GM08714 (cell line): Measurements from ENCODE around the gene LRP2.

Experiments used
- H3K4me3 ChIP-seq: fragments of 200-500 bp; sonication (Bioruptor generic); 2 replicates; pipeline ENCODE4 v1.5.1; 2014; ENCODE audit warnings: mild to moderate bottlenecking, low read length, inconsistent platforms
- ZNF274 ChIP-seq: IDR thresholded peaks from 2 replicates; pipeline ENCODE4 v1.6.1; 2012; ENCODE audit warnings: mild to moderate bottlenecking, low read depth, low read length

The LRP2 gene

DNA sequence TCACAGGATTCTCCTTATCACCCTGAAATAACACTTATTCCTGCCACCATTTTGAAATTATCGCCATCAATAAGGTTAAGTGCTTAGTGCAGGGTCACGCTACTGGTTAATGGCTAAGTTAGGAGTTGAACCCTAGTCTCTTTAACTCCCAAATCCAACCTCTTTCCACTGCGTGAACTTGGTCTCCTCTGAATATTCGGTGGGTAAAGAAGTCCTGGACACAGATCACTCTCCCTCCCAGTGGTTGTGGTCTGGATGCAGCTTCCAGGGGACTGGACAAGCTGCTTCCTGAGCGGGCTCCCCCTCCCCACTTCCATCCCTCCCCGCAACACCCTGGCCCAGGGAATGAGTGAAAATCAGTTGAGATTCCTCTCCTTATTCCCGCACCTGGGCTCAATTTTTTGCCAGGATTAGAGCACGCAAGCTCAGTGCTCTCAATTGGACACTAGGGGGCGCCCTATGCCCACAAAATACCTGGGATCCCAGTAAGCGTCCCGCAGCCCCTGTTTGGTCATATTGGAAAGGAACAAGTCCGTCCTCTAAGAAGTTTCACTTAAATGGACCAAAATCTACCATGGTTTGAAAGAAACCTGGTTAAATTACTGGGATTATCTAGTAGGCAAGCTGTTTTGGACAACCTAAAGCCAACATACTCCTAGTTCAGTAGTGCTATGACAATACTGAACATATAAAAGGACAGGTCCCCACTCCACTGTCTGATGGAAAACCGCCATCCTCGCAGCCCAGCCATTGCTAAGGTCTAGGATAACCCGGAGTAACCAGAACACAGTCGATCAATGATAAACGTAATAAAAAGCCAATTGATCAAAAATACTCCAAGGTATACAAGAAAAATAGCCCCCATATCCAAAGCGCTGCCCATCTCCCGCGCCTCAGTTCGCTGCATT is 252.6 kb downstream of the LRP2 start:
- no peak for TF ChIP-seq ZNF274
- no peak overlapping the region for H3K4me3 ChIP-seq

DNA sequence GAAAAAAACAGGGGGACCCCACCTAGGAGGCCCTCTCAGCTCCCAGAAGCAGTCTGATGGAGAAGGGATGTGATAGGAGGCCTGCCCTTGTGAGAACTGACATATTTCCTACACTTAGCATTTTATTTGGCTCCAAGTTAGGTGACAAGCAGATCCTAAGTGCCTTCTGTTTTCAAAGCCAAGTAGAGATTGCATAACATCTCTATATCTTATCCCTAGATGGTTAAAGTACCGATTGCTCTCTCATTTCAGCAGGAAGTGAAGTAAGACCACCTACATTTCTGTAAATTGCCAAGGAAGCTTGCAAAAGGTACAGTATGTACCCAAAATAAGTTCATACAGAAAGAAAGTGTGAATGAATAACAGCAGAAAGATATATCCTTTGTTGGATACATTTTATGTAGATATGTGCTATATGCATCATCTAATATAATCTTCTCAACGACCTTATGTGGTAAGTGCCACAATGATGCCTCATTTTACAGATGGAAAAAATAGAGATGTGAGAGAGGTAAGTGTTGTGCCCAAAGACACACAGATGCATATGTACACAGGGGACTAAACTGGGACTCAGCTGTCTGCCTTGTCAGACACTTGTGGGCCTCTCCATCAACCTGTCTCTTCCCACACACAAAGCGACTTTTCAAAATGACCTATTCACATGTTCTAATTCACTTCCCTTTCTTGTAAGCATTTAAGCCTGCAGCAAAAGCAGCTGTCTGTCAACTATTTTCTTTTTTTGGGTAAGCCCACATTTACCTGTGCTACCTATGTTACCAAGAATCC is 254.0 kb downstream of the LRP2 start:
- no peak for TF ChIP-seq ZNF274
- no peak overlapping the region for H3K4me3 ChIP-seq

DNA sequence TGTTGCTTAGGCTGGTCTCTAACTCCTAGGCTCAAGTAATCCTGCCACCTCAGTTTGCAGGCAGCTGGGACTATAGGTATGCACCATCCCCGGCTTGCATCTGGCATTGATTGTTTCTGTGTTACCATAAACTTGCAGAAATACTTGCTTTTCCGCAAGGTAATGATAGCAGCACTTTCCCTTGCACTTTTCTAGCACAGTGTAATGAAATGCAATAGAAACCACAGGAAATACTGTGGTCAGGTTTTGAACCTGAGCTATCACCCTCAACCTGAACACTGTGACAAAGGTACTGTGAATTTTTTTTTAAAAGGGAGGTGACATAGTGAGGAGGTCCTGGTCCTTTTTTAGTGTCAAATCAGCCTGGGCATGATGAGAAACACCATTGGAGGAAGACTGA is 254.7 kb downstream of the LRP2 start:
- no peak for TF ChIP-seq ZNF274
- no peak overlapping the region for H3K4me3 ChIP-seq

DNA sequence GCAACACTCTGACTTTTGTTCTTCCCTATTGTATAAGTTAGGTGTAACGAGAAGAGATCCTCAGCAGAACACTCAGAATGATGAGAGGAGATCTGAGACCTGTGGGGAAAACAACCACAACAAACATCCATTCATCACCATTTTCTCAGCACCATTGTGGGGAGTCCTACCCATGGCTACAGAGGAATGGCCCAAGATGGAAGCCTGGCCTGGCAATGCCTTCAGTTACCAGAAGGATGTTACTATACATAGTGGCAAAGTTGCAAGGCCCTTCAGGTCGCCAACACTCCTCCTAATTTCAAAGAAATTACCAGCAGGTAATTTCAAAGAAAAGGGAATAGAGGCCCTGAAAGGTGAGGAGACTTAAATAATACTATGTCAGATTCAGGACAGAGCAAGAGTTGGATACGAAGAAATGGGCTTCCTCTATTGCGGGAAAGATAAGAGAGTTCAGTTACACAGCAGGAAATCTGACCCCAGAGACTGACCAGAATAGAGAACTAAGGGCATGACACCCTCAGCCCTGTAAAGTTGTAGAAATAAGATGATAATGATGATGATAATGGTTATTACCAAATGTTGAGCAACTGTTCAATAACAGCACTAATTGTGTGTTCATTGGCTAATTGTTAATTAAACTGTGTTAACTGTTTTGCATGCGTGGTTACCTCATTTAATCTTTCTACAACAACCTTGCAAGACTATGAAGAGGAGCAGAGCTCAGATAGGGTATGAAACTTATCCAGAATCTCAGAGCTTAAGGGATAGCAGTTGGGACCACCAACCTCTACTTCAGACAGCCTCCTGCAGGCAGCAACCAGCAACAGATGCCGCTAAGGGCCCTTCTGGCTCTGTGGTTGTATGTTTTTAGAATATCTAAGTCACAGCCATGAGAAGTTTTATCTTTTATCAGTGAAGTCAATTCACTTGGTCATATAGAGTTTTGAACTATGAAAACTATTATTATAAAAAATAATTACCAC is 255.5 kb downstream of the LRP2 start:
- no peak overlapping the region for H3K4me3 ChIP-seq
- no peak for TF ChIP-seq ZNF274

DNA sequence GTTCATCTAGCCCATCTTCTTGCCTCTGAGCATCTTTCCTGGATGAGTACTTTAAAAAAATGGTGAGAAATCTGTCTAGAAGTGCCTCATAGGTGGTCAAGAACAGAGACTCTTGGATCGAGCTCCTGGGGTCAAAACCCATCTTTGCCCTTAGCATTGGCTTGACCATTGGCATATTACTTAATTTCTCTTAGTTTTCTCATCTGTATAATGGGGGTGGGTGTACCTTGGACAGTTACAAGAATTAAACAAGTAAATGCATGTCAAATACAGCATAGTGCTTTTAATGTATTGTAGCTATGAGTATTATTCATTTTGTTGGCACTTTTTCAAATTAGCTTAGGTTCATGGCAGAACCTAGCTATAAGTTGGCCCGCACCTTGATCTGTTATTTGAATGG is 256.2 kb downstream of the LRP2 start:
- no peak overlapping the region for H3K4me3 ChIP-seq
- no peak for TF ChIP-seq ZNF274

DNA sequence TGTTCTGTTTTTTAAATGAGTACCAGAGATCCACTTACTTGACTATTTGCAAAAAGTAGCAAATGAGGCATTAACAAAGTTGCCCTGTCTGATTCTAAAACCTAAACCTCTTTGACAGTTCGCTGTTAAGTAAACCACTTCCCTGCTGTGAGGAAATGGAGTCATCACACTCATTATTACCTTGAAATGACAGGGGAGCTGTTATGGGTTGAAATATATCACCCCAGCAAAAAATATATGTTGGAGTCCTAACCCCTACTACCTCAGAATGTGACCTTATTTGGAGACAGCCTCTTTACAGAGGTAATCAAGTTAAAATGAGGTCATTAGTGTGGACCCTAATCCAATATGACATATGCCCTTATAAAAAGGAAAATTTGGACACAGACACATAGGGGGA is 256.9 kb downstream of the LRP2 start:
- no peak for TF ChIP-seq ZNF274
- no peak overlapping the region for H3K4me3 ChIP-seq

DNA sequence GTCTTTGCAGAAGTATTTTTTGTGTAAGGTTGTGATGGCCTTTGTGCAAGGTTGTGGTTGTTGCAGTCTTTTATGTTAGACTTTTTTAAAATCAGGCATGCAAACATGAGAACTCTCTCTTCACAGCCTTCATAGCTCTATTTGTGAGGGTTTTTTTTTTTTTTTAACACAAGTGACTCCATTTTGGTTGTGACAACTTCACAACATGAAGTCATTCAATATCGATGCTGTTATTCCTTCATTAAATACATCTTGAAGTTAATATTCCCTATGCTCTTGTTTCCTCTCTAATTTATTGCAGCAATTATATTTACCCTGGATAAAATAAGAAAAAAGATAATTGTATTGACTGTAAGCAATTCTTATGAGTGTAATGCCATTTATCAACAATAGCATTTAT is 257.5 kb downstream of the LRP2 start:
- TF ChIP-seq ZNF274 = no peak
- H3K4me3 ChIP-seq = no peak overlapping the region

DNA sequence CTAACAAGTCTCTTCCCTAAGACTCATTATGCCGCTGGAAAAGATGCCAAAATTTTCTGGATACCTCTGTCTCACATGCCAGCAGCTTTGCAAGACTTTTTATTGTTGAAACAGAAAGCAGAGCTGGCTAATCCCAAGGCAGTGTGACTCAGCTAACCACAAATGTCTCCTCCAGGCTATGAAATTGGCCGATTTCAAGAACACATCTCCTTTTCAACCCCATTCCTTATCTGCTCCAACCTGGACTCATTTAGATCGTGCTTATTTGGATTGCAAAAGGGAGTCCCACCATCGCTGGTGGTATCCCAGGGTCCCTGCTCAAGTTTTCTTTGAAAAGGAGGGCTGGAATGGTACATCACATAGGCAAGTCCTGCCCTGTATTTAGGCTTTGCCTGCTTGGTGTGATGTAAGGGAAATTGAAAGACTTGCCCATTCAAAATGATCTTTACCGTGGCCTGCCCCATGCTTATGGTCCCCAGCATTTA is 266.7 kb downstream of the LRP2 start:
- no peak for TF ChIP-seq ZNF274
- H3K4me3 ChIP-seq = no peak overlapping the region

DNA sequence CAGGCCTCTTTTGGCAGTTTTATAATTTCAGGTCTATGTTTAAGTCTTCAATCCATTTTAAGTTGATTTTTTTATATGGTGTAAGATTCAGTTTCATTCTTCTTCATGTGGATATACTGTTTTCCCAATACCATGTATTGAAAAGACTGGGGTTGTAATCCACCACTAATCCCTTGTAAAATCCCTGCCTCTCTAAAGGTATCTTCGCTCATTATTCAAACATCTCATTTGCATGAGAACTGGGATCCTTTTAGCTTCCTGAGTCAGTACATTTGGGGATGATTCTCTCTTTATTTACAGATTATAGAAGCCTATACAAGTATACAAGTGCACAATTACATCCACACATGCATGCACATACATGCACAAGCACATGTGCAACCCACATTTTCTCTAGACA is 267.7 kb downstream of the LRP2 start:
- no peak for TF ChIP-seq ZNF274

DNA sequence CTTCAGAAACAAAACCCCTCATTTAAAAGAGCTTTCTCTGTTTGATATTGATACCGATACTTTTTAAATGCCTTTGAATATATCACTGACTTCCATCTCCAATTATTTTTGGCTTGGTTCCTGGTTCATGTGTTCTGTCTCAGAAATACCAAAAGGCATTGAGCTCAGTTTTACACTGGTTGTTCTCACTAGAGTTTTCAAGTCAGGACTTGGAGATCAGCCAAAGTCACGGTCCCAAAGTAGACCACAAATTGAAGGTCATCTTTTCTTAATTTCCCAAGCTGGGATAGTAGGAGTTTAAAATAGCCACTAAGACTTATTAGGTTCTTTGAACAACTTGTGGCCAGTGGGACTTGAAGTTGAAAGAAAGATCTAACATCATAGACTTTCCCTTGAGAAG is 268.8 kb downstream of the LRP2 start:
- H3K4me3 ChIP-seq = no peak overlapping the region
- TF ChIP-seq ZNF274 = no peak

More for the DNA sequence above, 267.7 kb downstream of the LRP2 start:
- no peak overlapping the region for H3K4me3 ChIP-seq

DNA sequence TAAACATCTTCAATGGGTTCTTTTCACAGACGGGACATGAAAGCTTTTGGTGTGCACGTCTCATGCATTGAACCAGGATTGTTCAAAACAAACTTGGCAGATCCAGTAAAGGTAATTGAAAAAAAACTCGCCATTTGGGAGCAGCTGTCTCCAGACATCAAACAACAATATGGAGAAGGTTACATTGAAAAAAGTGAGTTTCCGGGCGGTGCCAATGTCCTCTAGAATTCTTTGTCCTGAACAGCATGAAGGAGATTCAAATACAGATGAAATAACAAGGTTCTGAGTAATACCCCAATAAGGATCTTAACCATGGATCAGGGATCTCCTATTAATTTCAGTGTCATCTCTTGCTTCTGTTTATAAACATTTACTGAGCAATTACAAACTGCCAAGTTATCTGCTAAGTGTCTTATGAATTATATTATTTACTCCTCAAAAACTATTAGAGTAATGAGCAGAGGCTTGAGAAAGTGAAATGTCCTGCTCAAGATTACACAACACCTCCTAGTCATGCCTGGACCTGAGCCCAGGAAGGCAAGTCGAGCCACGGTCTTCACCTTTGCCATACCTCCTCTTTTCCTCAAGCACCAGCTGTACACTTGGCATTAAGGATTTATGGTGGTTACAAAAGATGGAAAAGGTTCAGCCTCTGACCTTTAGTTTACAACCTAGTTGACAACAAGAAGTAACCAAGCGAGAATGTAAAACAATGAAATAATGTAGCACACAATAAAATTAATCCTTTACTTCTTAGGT is 270.4 kb downstream of the LRP2 start:
- no peak for TF ChIP-seq ZNF274
- H3K4me3 ChIP-seq = no peak overlapping the region

DNA sequence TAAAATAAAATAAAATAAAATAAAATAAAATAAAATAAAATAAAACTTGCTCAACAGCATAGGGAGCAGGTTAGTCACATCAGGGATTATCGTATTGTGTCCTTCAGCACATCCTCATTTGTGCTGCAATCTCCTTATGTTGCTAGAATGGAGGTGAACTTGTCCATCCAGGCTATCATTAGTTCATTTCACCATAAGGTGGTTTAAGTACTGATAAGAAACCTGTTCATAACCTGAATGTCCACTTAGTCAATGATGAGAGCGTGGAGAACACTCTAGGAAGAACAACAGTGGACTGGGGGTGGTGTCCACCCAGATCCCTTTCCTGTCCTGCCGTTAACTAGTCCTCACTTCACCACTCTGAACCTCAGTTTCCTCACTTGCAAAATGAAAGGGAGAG is 271.1 kb downstream of the LRP2 start:
- H3K4me3 ChIP-seq = no peak overlapping the region
- no peak for TF ChIP-seq ZNF274
